NCI-H128 (cell line): ENCODE data around the gene LRP1.

ENCODE experiments used
- DNase-seq: peaks from one replicate; lab custom pipeline; 2025; ENCODE audit not compliant: unreplicated experiment; lab: John Stamatoyannopoulos, UW

Gene LRP1

DNA sequence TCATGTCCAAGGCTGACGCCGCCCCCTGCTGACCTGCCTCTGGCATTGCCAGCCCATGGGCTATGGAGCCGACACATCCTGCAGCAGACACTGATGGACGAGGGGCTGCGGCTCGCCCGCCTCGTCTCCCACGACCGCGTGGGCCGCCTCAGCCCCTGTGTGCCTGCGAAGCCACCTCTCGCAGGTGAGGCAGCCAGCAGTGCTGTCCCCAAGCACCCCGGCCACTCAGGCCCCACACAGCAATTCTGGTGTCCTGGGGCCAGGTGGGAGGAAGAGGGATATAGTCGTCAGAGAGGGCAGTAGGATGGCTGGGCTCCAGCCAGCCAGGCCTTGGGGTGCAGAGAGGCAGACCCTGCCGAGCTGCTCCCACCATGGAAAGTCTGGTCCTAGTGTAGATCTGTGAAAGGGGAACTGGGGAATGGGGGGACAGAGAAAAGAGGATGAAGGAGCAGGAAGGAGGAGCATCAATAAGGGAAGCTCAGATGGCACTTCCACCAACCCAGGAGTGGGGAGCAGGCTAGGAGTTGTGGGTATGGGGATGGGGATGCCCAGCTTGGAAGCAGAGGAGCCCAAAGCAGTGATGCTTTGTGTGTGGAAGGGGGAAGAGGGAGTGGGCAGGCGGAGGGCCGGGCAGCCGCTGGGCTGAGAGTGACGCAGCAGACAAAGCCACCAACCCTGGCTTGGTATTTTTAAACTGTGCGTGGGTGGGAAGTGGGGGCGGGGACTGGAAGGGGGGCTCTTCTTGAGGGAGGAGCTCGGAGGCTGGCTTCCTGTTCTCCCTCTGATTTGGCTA, 34.7 kb upstream of the LRP1 start:
- no peak for DNase-seq

GRCh38 chr12:57094208-57095160, 33.8 kb upstream of the LRP1 start:
- DNase-seq, result no peak

DNA sequence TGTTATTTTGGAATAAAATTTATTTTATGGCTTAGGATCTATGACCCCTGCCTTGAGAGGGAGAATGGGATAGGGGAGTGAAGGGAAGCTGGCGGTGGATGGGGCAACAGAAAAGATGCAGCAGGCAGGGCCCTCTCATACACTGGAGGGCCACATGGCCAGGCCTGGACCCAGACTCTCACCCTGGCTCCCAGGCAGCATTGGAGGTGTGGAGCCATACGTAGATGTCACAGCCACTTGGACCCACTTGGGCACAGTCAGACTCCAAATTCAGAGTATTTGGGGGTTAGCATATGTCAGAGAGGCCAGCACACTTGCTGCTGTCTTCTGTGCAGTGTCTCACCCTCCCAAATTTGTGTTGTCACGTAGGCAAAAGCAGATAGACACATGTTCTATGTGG, 32.8 kb upstream of the LRP1 start:
- DNase-seq, result no peak

- no peak for DNase-seq
These were observed 32.1 kb upstream of the LRP1 start for GRCh38 chr12:57096099-57096572.

DNA sequence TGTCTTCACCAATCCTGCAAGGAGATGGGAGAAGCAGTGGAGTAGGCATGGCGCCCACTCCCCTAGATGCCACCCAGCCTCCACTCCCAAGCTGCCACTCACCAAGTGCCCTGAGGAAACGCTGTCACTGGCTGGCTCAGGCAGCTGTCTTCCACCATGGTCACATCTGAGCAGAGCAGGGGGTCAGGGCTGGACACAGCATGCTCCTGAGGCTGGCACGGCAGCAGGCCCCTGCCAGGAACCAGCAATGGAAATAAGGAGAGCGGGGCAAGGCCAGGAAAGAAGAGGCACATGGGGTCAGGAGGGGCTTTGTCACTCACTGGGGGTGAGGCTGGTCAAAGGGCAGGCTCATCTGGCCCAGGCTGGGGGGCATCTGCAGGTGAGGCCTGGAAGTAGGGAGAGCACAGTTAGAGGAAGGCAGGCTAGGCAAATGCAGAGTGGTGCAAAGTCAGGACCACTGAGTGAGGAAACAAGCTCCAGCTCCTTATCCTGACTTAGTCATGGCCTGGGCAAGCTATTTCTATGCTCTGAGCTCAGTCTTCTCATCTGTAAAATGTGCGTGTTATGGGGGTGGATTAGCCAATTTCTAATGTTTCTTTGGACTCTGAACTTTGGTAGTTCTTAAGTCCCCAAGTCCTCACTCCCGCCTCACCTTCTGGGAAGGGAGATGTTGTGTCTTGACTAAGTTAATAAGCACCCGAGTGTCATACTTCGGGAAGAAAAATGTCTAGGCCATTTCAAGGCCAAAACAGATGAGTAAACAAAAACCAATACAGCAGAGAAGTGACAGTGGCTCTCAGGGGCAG, 31.3 kb upstream of the LRP1 start:
- no peak for DNase-seq

DNA sequence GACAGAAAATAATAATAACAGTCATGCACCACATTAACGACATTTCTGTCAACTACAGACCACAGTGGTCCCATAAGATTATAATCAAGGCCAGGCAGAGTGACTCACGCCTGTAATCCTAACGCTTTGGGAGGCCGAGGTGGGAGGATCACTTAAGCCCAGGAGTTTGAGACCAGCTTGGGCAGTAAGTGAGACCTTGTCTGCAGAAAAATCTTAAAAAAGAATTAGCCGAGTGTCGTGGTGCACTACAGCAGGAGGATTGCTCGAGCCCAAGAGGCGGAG, 30.8 kb upstream of the LRP1 start:
- no peak for DNase-seq

- DNase-seq, result no peak
These were observed 29.7 kb upstream of the LRP1 start for GRCh38 chr12:57098546-57098945.

DNA sequence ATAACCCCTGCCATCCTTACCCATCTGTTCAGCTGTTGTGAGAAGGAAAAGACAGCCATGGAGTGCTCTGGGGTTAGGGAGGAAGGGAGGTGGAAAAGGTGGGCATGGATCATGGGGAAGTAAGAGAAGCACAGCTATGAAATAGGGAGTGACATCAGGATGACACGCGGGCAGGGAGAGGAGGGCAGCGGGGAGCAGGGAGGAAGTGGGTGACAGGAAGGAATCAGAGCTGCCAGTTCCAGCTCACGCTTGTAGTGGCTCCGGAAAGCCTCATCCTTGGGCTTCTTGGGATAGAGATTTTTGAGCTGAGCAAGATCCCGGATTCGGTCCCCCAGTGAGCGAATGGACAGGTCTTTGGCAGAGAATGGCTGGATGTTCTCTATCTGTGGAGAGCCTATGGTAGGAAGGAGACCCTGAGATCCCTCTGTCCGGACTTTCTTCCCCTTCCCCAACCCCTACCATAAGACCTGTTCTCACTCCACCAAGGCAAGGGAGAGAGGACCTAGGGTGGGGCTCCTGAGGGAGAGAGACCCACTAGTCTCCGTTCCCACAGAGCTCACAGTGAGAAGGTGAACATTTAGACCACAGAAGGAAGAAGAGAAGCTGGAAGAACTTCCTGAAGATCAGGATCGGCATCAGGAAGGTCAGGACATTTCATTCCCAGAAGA, 29.1 kb upstream of the LRP1 start:
- DNase-seq, result no peak

DNA sequence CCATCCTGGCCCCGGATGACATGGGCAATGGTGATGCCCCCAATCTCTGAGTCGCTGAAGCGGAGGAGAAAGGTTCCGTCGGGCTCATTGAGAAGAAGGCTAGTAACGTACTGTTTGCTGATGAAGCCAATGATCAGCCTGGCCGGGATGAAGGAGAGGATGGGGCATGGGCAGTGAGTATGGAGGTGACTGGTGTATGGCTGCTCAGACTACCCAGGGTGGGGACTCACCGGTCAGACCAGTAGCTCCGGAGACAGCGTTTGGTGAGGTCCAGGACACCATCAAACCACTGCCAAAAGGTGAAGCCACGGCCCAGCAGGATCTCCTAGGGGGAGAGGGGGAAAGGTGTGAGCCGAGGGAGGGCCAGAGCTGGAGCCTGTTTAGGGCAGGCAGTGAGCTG, 28.5 kb upstream of the LRP1 start:
- no peak for DNase-seq

DNA sequence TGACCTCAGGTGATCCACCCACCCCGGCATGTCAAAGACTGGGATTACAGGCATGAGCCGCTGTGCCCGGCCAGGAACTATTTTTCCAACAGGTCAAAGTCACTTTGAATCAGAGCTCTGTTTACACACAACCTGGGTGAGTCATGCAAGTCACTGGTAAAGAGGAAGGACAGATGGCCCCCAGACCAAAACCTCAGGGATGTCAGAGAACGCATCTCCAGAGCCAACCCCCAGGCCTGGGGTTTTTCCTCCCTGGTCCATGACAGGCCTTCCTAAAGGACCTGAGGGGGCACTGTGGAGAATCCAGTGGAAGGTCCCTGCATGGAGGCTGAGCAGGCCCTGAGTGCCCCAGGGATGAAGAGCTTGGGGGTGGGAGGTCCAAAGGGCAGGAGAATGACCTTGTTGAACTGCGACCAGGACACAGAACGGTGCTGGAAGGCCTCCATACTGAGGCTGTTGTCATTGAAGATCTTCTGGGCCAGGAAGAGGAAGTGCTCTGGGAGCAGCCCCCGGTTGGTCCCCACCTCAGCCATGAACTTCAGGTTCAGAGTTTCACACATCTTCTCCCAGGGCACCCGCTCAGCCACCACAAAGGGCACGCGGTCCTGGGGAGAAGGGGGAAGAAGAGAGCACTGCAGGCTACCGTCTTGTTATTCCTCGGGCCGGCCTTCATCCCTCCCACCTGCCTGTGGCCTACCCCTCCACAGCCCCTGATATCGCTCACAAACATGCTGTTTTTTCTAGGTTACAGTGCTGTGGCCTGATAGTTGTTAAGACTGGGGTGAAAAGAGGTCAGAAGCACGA, 26.2 kb upstream of the LRP1 start:
- no peak for DNase-seq

DNA sequence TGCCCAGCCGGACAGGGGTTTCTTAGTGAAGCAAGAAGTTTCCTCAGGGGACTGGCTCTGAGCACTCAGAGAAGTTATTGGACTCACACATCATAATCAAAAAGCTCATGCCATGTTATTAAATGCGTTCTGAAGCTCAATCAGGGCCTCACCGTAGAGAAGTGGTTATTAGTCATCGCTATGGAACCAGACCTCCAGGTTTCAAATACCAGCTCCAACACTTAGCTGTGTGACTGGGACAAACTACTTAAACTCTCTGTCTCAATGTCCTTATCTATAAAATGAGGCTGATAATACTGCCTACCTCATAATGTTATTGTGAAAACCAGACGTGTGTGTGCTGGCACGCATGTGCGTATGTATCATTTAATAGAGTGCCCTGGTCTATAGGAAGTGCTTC, 24.4 kb upstream of the LRP1 start:
- no peak for DNase-seq

- no peak for DNase-seq
These were observed 23.9 kb upstream of the LRP1 start for GRCh38 chr12:57104292-57104910.

GRCh38 chr12:57105011-57105753, 23.1 kb upstream of the LRP1 start:
- DNase-seq, result no peak

DNA sequence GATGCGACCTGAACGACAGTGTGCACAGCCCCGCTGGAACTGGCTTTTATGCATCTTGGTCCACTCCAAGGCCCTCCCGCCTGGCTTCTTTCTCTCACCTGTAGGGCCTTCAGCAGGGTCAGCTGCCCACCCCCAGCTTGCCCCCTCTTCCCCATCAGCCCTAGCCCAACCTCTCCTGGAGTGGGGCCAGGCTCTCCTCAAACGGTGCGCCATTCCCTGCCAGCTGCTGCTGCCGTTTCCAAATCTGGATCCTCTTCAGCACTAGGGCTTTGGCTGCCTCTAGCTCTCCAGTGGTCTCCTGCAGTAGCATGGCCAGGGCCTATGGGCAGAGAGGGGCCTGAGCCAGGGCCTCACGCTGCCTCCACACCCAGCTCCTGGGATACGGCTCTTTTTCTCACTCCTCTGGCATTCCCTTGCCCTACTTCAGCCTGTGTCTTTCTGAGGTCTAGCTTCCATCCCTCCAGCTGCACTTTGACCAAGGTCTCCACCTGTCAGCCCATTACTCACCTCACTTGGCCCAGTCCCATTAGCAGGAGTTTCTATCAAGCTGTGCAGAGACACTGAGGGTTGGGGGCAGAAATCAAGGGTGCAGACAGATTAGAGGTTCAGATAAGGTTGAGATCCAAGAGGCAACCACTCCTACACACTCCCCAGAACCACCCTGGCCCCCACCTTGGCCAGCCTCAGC, 22.1 kb upstream of the LRP1 start:
- no peak for DNase-seq

GRCh38 chr12:57107456-57108155, 20.7 kb upstream of the LRP1 start:
- no peak for DNase-seq

GRCh38 chr12:57109207-57110103, 18.8 kb upstream of the LRP1 start:
- DNase-seq, result no peak
